ENCODE results near the gene CEP76.
"Not testable (repeated sequence)": the region's sequence is repeated elsewhere in the genome, so short reads cannot be mapped to it uniquely, and the experiment has no call there.

The CEP76 gene

GRCh38 chr18:12639990-12640880, 62.3 kb downstream of the CEP76 start:
- DNase-seq = no peak

DNA sequence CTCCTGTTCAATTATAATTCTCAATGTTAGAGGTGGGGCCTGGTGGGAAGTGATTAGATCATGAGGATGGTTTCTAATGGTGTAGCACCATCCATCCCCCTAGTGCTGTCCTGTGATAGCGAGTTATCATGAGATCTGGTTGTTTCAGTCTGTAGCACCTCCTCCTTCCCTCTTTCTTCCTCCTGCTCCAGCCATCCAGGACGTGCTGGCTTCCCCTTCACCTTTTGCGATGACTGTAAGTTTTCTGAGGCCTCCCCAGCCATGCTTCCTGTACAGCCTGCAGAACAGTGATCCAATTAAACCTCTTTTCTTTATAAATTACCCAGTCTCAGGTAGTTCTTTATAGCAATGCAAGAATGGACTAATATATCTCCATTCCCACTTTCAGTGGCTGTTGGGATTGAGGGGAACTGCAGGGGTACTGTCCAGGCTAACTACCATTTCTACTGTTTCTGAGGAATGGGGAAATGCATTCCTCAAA, 63.8 kb downstream of the CEP76 start:
- DNase-seq = no peak

DNA sequence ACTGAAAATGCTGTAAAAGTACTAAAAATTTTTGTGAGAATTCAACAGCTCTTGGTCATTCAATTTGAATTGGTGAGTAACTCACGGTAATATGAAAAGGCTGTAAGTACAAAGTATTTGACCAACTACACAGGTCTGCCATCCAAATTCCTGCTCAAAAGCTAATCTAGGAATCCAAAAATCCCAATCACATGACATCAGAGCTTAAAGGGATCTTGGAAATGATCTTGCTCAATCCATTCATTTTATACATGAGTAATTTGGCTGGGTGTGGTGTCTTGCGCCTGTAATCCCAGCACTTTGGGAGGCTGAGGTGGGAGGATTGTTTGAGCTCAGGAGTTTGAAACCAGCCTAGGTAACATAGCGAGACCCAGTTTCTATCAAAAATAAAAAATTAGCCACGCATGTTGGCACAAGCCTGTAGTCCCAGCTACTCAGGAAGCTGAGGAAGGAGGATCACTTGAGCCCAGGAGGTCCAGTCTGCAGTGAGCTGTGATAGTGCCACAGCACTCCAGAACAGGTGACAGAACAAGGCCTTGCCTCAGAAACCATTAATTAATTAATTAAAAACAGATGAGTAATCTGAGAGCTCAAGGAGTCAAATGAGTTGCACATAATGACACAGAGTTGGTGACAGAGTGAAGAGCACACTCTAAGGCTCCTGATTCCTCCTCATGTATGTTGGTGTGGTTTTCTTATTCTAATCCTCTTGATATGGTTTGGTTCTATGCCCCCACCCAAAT, 64.5 kb downstream of the CEP76 start:
- no peak for DNase-seq

- no peak for DNase-seq
Observed at GRCh38 chr18:12637393-12637792, 65.1 kb downstream of the CEP76 start.

- DNase-seq = no peak
Observed at GRCh38 chr18:12631831-12632477, 70.6 kb downstream of the CEP76 start.

GRCh38 chr18:12630136-12630535, 72.4 kb downstream of the CEP76 start:
- DNase-seq = no peak

- DNase-seq = no peak
Observed at GRCh38 chr18:12628706-12629702, 73.5 kb downstream of the CEP76 start.

DNA sequence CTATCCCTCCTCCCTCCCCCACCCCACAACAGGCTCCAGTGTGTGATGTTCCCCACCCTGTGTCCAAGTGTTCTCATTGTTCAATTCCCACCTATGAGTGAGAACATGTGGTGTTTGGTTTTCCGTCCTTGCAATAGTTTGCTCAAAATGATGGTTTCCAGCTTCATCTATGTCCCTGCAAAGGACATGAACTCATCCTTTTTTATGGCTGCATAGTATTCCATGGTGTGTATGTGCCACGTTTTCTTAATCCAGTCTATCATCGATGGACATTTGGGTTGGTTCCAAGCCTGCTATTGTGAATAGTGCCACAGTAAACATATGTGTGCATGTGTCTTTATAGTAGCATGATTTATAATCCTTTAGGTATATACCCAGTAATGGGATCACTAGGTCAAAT, 75.3 kb downstream of the CEP76 start:
- DNase-seq = not testable (repeated sequence)

- DNase-seq = no peak
Observed at GRCh38 chr18:12625241-12625640, 77.3 kb downstream of the CEP76 start.
